HG02938 (cell line): ENCODE results near the gene COG2.
"Not testable (repeated sequence)": the region's sequence is repeated elsewhere in the genome, so short reads cannot be mapped to it uniquely, and the experiment has no call there.

Experiments used
- ATAC-seq: cut with Tn5 transposase; IDR thresholded peaks from one replicate; pipeline ENCODE4 v1.9.1; 2021; ENCODE audit warnings: mild to moderate bottlenecking, moderate library complexity; ENCODE audit not compliant: unreplicated experiment

Gene COG2

DNA sequence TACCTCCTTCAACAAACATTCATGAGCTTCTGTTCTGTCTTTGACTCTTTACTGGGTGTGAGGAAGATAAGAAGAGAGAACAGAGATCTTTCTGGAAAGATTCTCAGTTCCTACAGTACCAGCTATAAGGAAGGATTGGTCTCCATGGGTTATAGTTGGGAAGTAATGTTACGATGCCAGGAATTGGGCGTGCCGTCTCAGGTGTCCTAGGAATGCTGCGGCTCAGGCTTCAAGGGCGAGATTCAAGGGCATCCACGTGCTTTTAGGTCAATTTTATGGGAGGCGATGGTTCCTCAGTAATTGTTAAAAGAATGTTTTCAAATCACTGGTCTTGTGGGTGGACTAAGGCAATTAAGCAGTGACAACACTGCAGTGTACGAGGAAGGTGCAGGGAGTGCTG, 27.3 kb downstream of the COG2 start:
- ATAC-seq = no peak

- no peak for ATAC-seq
Observed at GRCh38 chr1:230674581-230674980, 32.3 kb downstream of the COG2 start.

- no peak for ATAC-seq
Observed at GRCh38 chr1:230677200-230677599, 34.9 kb downstream of the COG2 start.

DNA sequence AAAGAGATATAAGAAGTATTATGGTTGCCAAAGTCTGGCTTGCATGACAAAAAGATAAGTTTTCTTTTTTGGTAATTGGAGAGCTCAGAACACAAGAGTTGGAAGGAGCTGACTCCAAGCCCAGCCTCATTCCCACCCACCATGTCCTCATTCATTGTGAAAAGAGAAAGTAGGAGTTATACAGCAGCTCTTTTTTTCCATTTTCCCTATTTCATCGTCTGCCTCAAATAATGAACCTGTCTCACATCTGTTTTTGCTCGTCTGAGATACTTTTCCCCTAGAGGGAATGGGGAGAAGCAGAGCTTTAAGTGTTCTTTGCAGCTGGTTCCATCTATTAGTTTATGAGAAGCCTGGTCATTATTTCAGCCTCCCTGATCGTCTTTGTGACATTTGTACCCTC, 36.9 kb downstream of the COG2 start:
- no peak for ATAC-seq

DNA sequence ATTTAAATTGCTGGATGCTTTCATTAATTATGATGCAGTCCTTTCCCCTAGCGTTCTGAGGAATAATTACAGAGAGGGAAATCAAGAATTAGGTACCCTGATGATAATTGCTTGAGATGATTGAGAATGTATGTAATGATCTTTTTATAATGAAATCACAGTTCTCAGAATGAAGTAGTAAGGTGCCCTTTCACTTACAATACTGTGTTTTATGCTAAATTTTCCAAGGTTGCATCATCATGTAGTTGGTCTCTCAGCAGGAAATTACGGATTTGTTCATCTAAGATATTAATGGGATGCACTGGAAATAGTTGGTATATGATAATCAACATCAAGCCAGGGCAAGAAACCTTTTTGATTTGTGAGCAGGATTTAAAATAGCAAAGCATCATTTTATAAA, 37.5 kb downstream of the COG2 start:
- no peak for ATAC-seq

DNA sequence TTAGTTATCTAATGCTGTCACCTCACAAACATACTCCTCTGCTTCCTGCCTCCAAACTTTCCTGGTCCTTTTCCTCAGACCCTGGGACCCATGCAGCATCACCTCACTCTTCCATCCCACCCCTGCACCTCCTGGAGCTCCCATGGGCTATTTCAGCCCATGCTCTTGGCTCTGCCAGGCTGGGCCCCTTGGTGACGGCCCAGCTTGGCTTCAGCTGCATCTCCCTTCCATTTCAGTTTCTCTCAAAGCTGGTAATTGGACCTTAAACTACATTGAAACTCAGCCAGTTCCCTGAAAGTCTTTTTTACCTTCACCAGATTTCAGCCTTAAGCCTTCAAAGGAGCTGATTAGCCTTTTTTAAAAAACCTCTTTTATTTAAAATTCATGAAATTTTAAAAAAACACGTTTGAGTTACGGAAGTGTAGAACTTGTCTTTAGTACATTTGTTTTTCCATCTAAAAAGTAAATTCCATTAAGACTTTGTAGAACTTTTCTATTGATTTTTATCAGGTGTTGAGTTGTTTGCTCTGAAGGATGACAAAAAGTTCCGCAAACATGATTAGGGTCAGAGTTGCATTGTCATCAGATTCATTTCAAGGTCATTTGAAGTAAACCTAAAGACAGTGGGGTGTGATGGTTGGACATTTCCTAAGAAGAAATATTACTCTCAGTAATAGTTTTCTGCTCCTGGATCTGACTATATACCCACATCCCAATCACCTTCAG, 38.2 kb downstream of the COG2 start:
- no peak for ATAC-seq

DNA sequence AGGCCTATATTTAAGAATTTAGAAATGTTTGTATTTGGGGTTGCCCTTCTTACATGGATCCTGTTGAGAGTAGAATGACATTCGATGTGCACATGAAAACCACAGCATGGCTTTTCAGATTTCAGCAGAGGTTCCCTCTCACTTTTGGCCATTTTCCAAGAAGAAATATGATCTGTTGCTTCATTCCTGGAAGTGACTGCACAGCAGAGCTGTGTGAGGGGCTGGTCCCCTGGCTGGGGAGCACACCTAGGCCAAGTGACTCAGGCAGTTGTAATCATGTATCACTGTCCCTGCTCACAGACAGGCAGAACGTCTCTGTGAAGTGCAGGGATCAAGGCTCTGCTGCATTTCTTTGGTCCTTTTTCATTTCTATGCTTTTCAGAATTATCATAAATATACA, 39.3 kb downstream of the COG2 start:
- ATAC-seq = no peak

GRCh38 chr1:230682274-230682673, 40.0 kb downstream of the COG2 start:
- no peak for ATAC-seq

GRCh38 chr1:230682882-230683610, 40.8 kb downstream of the COG2 start:
- ATAC-seq = no peak

GRCh38 chr1:230684146-230684545, 41.9 kb downstream of the COG2 start:
- ATAC-seq = no peak

- ATAC-seq = no peak
Observed at GRCh38 chr1:230684998-230685397, 42.7 kb downstream of the COG2 start.

GRCh38 chr1:230686747-230687146, 44.5 kb downstream of the COG2 start:
- no peak for ATAC-seq

GRCh38 chr1:230690101-230690500, 47.8 kb downstream of the COG2 start:
- no peak for ATAC-seq

- ATAC-seq = no peak
Observed at GRCh38 chr1:230691615-230692014, 49.3 kb downstream of the COG2 start.

DNA sequence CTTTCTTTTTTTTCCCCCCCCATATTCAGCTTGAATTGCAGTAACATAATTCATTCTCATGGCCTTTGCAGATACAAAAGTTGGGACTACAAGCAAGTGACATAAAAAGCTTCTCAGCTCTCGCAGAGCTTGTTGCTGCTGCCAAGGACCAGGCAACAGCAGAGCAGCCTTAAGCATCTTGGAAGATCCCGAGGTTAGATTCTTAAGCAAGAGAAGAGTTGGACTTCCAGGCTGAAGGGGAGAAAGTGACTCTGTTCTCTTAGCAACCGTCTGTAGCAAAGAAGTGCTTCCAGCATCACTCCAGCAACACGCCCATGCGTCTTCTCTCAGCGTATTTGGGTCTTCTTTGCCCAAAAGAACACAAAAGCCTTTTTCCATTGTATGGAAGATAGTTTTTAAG, 50.9 kb downstream of the COG2 start:
- ATAC-seq = no peak

- no peak for ATAC-seq
Observed at GRCh38 chr1:230693777-230694176, 51.5 kb downstream of the COG2 start.

DNA sequence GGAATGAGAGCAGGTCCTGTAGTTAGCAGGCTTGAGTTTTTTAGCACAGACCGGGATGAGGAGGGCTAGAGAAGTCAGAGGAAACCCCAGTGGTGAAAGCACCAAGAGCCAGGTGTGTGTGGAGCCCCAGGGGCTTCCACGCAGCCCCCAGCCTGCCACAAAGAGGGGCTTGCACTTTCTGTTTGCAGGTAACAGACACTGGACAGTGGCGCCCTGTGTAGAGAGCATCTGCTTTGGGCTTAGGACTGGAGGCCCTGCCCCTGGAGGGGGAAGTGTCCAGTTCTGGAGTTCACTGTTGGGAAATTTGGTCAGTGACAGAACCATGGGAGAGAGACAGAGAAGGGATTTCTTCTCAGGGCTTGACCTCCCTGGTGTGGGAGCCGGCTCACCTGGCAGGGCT, 52.2 kb downstream of the COG2 start:
- ATAC-seq = no peak

DNA sequence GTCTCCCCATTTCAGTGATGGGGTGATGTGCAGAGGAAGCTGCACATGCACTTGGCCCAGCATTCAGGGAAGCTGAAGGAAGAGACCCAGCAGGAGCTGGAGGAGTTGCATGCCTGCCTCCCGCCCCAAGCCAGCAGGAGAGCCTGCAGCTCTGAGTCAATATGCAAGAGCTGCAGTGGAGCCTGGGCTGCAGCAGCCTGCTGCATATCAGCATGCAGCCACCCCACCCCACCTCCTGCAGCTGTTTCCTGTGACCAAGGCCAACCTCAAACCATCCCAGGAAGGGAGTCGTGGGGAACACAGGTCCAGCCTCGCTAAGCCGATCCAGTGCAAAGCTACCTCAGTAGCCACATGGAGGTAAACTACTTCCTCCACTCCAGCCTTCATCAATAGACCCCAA, 52.7 kb downstream of the COG2 start:
- ATAC-seq = no peak

GRCh38 chr1:230696218-230696617, 53.9 kb downstream of the COG2 start:
- ATAC-seq = no peak

- ATAC-seq = no peak
Observed at GRCh38 chr1:230696722-230697437, 54.6 kb downstream of the COG2 start.

GRCh38 chr1:230698130-230698529, 55.8 kb downstream of the COG2 start:
- no peak for ATAC-seq

DNA sequence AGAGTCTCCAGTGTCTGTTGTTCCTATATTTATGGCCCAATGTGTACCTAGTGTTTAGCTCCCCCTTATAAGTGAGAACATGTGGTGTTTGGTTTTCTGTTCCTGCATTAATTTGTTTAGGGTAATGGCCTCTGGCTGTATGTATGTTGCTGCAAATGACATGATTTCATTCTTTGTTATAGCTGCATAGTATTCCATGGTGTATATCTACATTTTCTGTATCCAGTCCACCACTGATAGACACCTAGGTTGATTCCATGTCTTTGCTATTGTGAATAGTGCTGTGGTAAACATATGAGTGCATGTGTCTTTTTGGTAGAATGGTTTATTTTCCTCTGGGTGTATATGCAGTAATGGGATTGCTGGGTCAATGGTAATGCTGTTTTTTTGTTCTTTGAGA, 56.7 kb downstream of the COG2 start:
- not testable (repeated sequence) for ATAC-seq
